Muscle layer of duodenum (tissue), 2 donors: ENCODE measurements around the gene SMURF1.

Source experiments
- H3K27ac ChIP-seq: one replicate; pipeline ENCODE4 v1.7.0; 2013; ENCODE audit warnings: mild to moderate bottlenecking, low read length
- H3K27me3 ChIP-seq: one replicate; pipeline ENCODE4 v1.7.0; 2013; ENCODE audit warnings: low read depth, mild to moderate bottlenecking, control low read depth, low read length
- H3K36me3 ChIP-seq, 2 donors: one replicate each; pipeline ENCODE4 v1.7.0; 2013; ENCODE audit warnings: low read length in 2 of 2, control low read depth in 1 of 2, mild to moderate bottlenecking in 1 of 2; ENCODE audit not compliant: insufficient read depth in 2 of 2, control insufficient read depth in 1 of 2
- H3K4me1 ChIP-seq, 2 donors: one replicate each; pipeline ENCODE4 v1.7.0; 2013; ENCODE audit warnings: low read length in 2 of 2, mild to moderate bottlenecking in 2 of 2, control low read depth in 1 of 2, moderate library complexity in 1 of 2; ENCODE audit not compliant: insufficient read depth in 2 of 2, control insufficient read depth in 1 of 2
- H3K4me3 ChIP-seq, 2 donors: one replicate each; pipeline ENCODE4 v1.7.0; 2013; ENCODE audit warnings: low read length in 2 of 2, low read depth in 1 of 2, mild to moderate bottlenecking in 1 of 2
- H3K9me3 ChIP-seq, 2 donors: one replicate each; pipeline ENCODE4 v1.7.0; 2013; ENCODE audit warnings: low read length in 2 of 2, control low read depth in 1 of 2, mild to moderate bottlenecking in 1 of 2; ENCODE audit not compliant: control insufficient read depth in 1 of 2
- donor health status: healthy.

SMURF1 gene

DNA sequence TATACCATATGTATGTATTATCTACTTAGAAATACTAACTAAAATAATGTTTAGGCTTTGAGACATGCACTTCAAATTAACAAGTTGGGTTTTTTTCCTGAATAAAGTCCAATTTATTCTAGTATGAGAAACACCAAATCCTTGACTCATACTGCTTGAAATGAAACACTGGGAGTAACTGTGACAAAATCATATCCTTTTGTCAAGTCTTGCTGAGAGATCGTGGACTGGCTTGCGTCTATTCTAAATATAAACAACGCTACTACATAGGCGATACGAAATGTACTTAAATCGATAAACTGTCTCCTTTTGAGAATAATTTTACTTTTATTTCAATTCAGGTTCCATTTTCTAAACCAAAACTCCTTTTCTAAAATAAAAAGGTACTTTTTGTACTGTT, 16.3 kb downstream of the SMURF1 start:
- H3K9me3 ChIP-seq: no peaks in the 10 kb centered on the region
- no peaks in the 10 kb centered on the region for H3K27me3 ChIP-seq
- no peaks in the 10 kb centered on the region for H3K36me3 ChIP-seq
- H3K27ac ChIP-seq: peak overlapping the region; percentile 3
- no peak overlapping the region for H3K4me3 ChIP-seq
- H3K4me1 ChIP-seq: peaks cover 21 to 59% of the 10 kb centered on the region in 2 donors

DNA sequence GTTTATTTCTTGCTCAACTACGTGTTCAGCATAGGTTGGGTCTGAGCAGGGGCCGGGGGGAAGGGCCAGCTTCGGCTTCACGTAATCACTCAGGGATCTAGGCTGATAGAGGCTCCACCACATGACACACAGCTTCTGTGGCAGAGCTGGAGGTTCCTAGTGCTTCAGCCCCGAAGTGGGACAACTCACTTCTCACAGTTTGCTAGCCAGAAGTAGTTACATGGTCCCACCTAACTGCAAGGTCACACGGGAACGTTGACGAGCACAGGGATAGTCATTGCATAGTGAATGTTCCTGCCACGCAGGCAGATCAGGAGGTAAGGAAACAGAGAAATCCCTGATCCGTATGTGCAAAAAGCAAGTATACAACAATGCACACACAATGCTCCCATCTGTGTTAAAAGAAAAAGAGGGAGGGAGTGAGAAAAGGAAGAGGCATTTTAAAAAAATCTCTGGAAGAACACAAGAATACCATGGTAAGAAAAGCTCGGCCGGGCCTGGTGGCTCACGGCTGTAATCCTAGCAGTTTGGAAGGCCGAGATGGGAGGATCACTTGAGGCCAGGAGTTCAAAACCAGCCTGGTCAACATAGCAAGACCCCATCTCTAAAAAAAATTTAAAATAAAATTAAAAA, 16.9 kb downstream of the SMURF1 start:
- H3K27me3 ChIP-seq: no peaks in the 10 kb centered on the region
- H3K9me3 ChIP-seq: no peaks in the 10 kb centered on the region
- H3K27ac ChIP-seq: no peak overlapping the region
- no peaks in the 10 kb centered on the region for H3K36me3 ChIP-seq
- peaks cover 21 to 53% of the 10 kb centered on the region in 2 donors for H3K4me1 ChIP-seq
- no peak overlapping the region for H3K4me3 ChIP-seq

DNA sequence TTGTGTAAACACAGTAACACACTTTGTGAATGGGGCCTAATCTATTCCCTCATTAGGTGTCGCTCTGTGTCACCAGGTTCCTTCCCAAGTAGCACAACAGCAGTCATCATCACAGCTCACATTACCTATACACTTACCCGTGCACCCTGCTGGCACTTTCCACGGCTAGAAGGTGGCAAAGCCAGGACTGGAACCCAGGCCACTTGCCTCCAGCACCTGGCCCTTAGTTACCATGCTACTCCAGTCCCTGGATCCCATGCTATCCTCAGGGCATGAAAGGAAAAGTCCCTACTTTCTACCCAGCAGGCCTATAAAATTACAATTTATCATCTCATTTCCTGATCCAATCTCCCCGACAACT, 18.4 kb downstream of the SMURF1 start:
- Histone ChIP-seq H3K9me3 (no peaks in the 10 kb centered on the region), H3K36me3 (no peaks in the 10 kb centered on the region), H3K27ac (no peak overlapping the region), H3K27me3 (no peaks in the 10 kb centered on the region), H3K4me1 (peaks cover 27 to 53% of the 10 kb centered on the region in 2 donors), H3K4me3 (no peak overlapping the region)

DNA sequence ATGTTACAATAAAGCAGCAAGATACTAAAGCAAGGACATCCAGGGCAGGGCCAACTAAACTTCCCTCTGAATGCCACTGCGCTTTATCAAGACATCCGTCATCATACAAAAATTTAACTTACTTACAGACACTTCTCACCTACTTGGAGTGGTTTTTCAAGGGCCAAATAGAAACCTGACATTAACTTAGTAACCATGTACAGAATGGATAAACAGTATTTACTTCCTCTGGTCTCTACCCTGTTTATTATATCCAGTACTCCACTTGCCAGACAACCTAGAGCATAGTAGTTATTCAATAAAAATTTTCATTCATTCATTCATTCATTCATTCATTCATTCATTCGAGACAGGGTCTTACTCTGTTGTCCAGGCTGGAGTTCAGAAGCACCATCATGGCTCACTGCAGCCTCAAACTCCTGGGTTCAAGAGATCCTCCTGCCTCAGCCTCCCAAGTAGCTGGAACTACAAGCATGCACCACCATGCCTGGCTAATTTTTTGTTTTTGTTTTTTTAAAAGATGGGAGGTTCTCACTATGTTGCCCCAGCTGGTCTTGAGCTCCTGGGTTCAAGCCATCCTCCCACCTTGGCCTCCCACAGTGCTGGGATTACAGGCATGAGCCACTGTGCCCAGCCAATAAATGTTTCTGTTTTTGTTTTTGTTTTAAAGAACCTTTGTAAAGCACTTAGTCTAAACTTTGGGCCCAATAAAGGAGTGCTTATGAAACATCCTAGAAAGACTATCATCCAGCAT, 19.0 kb downstream of the SMURF1 start:
- no peaks in the 10 kb centered on the region for H3K27me3 ChIP-seq
- H3K27ac ChIP-seq: no peak overlapping the region
- no peak overlapping the region for H3K4me3 ChIP-seq
- H3K4me1 ChIP-seq: peaks cover 31 to 58% of the 10 kb centered on the region in 2 donors
- no peaks in the 10 kb centered on the region for H3K36me3 ChIP-seq
- H3K9me3 ChIP-seq: no peaks in the 10 kb centered on the region

DNA sequence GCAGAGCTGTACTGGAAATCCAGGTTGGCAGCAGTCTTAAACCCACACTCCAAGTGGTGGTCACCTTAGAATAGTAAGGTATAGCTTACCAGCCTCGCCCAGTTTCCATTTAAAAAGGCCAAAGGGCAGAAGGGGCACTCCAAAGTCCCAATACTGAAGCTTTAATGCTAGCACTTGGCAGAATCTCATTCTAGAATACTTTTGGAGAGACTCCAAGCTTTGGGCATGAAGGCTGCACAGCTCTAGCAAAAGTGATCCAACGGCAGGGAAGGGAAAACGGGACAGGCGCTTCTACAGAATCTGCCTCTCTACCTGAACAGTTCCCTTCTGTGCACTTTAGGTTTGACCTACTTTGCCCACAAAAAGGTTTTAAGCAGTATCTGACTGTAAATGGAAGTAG, 19.7 kb downstream of the SMURF1 start:
- no peak overlapping the region for H3K4me3 ChIP-seq
- H3K4me1 ChIP-seq: peaks cover 31 to 65% of the 10 kb centered on the region in 2 donors
- H3K27me3 ChIP-seq: no peaks in the 10 kb centered on the region
- H3K27ac ChIP-seq: peak overlapping the region; percentile 21
- H3K9me3 ChIP-seq: no peaks in the 10 kb centered on the region
- no peaks in the 10 kb centered on the region for H3K36me3 ChIP-seq

DNA sequence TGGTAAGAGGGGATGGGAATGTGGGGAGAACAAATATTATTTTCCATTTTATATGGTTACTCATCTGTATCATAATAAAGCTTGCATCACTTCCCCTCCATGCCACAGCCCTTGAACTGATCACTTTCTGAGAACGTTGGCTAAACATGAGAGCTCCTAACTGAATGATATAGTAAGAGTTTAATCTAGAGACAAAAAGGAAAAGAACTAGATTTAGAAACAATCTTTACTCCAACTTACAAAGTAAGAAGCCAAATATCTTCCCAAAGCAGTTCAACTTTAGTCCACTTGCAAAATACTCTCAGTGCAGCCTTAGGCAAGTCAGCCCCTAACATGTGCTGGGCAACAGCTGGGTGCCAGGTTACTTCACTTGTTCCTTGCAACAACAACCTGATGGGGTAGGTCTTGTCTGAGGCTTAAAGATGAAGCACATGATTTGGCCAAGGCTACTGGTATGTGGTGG, 20.3 kb downstream of the SMURF1 start:
- H3K27me3 ChIP-seq: no peaks in the 10 kb centered on the region
- H3K4me1 ChIP-seq: peaks cover 31 to 64% of the 10 kb centered on the region in 2 donors
- H3K4me3 ChIP-seq: no peak overlapping the region
- no peaks in the 10 kb centered on the region for H3K36me3 ChIP-seq
- no peaks in the 10 kb centered on the region for H3K9me3 ChIP-seq
- H3K27ac ChIP-seq: peak overlapping the region; percentile 21

DNA sequence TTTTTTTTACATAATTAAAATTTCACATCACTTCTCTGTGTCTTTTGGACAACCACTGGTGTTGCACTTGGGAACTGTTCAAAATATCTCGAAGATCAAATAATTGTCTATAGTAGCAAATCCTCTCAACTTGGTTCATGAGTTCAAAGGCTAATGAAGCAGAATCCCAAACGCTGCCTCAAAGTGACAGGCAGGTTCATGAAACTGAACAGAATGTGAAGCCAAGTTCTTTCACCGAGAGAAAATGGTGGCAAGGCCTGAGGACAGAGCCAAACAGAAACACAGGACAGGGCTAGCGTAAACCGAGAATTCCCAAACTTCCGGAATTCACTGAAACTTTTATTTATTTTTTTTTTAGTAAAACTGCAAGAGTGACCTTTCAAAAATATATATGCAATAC, 21.1 kb downstream of the SMURF1 start:
- no peak overlapping the region for H3K27ac ChIP-seq
- peaks cover 29 to 57% of the 10 kb centered on the region in 2 donors for H3K4me1 ChIP-seq

DNA sequence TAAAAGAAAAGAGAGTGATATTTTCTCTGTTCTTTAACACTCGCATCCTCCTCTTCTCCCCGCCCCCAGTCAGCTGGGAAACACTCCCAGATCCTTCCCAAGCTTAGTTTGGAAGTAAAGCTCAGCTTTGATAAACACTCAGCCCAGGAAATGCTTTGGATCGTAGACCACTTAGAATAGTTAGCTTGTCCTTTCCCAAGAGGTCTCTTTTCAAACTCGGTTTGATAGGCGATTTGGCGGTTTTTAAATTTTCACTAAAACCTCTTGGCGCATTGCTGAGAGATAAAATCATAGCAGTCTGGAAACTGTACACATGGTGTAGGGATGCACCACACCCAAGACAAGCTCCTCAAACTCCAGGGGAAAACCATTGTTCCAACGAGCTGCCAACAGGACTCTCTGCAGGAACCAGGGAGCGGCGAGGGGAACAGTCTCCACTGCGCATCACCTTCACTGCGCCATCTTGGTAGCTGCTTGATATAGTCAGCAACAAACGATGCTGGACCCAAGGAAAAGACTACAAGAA, 22.3 kb downstream of the SMURF1 start:
- Histone ChIP-seq H3K4me1 (peaks cover 29 to 50% of the 10 kb centered on the region in 2 donors), H3K27me3 (no peaks in the 10 kb centered on the region), H3K36me3 (no peaks in the 10 kb centered on the region), H3K27ac (peak overlapping the region; percentile 50), H3K4me3 (peak overlapping the region in 1 of 2 donors; percentile 38), H3K9me3 (no peaks in the 10 kb centered on the region)

More for the DNA sequence above, 21.1 kb downstream of the SMURF1 start:
- Histone ChIP-seq H3K27me3 (no peaks in the 10 kb centered on the region), H3K36me3 (no peaks in the 10 kb centered on the region), H3K4me3 (no peak overlapping the region), H3K9me3 (no peaks in the 10 kb centered on the region)

DNA sequence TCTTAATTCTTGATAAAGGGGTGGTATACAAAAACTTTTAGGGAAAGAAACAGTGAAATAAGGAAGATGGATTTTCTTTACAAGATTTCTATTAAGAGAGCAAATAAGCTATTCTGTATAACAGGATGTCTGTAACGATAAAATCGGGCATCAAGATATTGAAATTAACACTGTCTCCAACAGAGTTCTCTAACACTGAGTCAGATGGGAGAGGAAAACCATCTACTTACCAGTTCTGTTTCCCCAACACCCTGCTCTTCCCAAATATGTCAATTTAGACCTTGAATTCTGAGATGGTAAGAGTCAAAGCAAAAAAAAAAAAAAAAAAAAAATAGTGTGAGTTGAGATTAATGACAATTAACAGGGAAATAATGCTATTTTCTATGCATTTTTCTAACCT, 23.0 kb downstream of the SMURF1 start:
- no peak overlapping the region for H3K4me3 ChIP-seq

DNA sequence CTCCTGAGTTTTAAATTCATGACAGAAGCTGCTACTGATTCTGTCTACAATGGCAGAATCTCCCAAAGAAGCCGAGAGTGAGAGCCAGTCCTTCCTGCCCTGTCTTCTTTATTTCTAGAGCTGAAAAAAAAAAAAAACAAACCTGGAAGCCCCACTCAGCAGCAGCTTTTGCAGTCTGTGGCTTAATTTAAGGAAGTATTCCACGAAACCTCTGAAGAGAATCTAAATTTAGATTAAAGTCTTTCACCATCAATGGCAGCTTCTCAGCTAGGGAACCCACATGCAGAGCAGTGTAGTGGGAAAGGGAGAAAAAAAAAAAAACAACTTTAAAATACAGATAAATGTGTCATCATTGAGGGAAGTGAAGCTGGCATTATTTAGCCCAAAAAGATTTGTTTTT, 23.4 kb downstream of the SMURF1 start:
- no peaks in the 10 kb centered on the region for H3K9me3 ChIP-seq
- no peaks in the 10 kb centered on the region for H3K27me3 ChIP-seq
- H3K4me3 ChIP-seq: no peak overlapping the region
- H3K27ac ChIP-seq: peak overlapping the region; percentile 58
- H3K4me1 ChIP-seq: peaks cover 26 to 50% of the 10 kb centered on the region in 2 donors
- no peaks in the 10 kb centered on the region for H3K36me3 ChIP-seq

More for the DNA sequence above, 23.0 kb downstream of the SMURF1 start:
- no peaks in the 10 kb centered on the region for H3K9me3 ChIP-seq
- no peaks in the 10 kb centered on the region for H3K27me3 ChIP-seq
- H3K4me1 ChIP-seq: peaks cover 29 to 50% of the 10 kb centered on the region in 2 donors
- no peaks in the 10 kb centered on the region for H3K36me3 ChIP-seq
- H3K27ac ChIP-seq: peak overlapping the region; percentile 58

DNA sequence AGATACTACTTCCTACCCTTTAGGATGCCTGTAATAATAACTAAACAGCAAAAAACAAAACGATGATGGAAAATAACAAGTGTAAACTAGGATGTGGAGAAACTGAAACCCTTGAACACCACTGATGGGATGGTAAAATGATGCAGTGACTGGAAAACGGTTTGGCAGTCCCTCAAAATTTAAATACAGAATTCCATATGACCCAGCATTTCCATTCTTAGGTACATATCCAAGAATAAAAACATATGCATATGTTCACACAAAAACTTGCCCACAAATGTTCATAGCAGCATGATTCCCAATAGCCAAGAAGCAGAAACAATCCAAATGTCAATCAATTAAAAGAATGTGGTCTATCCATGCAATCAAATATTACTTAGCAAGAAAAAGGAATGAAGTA, 25.8 kb downstream of the SMURF1 start:
- no peaks in the 10 kb centered on the region for H3K27me3 ChIP-seq
- H3K4me1 ChIP-seq: peaks cover 14 to 32% of the 10 kb centered on the region in 2 donors
- H3K4me3 ChIP-seq: no peak overlapping the region
- no peak overlapping the region for H3K27ac ChIP-seq
- H3K36me3 ChIP-seq: peaks cover 0 to 3% of the 10 kb centered on the region in 2 donors
- H3K9me3 ChIP-seq: no peaks in the 10 kb centered on the region
